SK-N-DZ (cell line): ENCODE results near the gene CAMK4.
A peak's percentile ranks its signal among the peaks of the same experiment; 100 is the strongest.
"Not testable (repeated sequence)": the region's sequence is repeated elsewhere in the genome, so short reads cannot be mapped to it uniquely, and the experiment has no call there.

Experiments
- DNase-seq: peaks from one replicate; pipeline ENCODE4 v3.0.0-alpha.2; 2015; ENCODE audit warnings: low spot score

The CAMK4 gene

GRCh38 chr5:111379391-111379816, 155.2 kb downstream of the CAMK4 start:
- peak; percentile 91 for DNase-seq

- DNase-seq: no peak
Measured at GRCh38 chr5:111383288-111383970, 159.2 kb downstream of the CAMK4 start.

- no peak for DNase-seq
Measured at GRCh38 chr5:111384220-111384619, 160.0 kb downstream of the CAMK4 start.

- DNase-seq: no peak
Measured at GRCh38 chr5:111385051-111385450, 160.9 kb downstream of the CAMK4 start.

- peak; percentile 99 for DNase-seq
Measured at GRCh38 chr5:111385970-111386831, 162.0 kb downstream of the CAMK4 start.

GRCh38 chr5:111386832-111387162, 162.6 kb downstream of the CAMK4 start:
- no peak for DNase-seq

GRCh38 chr5:111387361-111387760, 163.2 kb downstream of the CAMK4 start:
- DNase-seq: peak; percentile 24

- DNase-seq: no peak
Measured at GRCh38 chr5:111389390-111390082, 165.4 kb downstream of the CAMK4 start.

GRCh38 chr5:111392181-111392580, 168.0 kb downstream of the CAMK4 start:
- DNase-seq: no peak

- DNase-seq: no peak
Measured at GRCh38 chr5:111394586-111394985, 170.4 kb downstream of the CAMK4 start.

- no peak for DNase-seq
Measured at GRCh38 chr5:111398013-111398412, 173.8 kb downstream of the CAMK4 start.

- DNase-seq: no peak
Measured at GRCh38 chr5:111399113-111399512, 174.9 kb downstream of the CAMK4 start.

GRCh38 chr5:111401906-111402305, 177.7 kb downstream of the CAMK4 start:
- no peak for DNase-seq

- no peak for DNase-seq
Measured at GRCh38 chr5:111404270-111404769, 180.1 kb downstream of the CAMK4 start.

- no peak for DNase-seq
Measured at GRCh38 chr5:111407562-111407961, 183.4 kb downstream of the CAMK4 start.

GRCh38 chr5:111408817-111409216, 184.6 kb downstream of the CAMK4 start:
- no peak for DNase-seq

GRCh38 chr5:111409266-111409665, 185.1 kb downstream of the CAMK4 start:
- DNase-seq: not testable (repeated sequence)

- not testable (repeated sequence) for DNase-seq
Measured at GRCh38 chr5:111410067-111410466, 185.9 kb downstream of the CAMK4 start.

GRCh38 chr5:111411301-111411700, 187.1 kb downstream of the CAMK4 start:
- no peak for DNase-seq

- no peak for DNase-seq
Measured at GRCh38 chr5:111412593-111412992, 188.4 kb downstream of the CAMK4 start.

- no peak for DNase-seq
Measured at GRCh38 chr5:111415053-111415452, 190.9 kb downstream of the CAMK4 start.

- no peak for DNase-seq
Measured at GRCh38 chr5:111422245-111422644, 198.1 kb downstream of the CAMK4 start.
